HepG2 (cell line): ENCODE results near the gene PPIL6. TPM values are rescaled to one million over a fixed set of nuclear protein-coding genes. Genes with fewer than 3 reads are reported as not detected.
A peak's percentile ranks its signal among the peaks of the same experiment; 100 is the strongest.

Source experiments
- AGO1 ChIP-seq: fragments of 200-400 bp; formaldehyde crosslinking; IDR thresholded peaks from 2 replicates; pipeline ENCODE4 v1.6.1; 2017; ENCODE audit warnings: mild to moderate bottlenecking, low read depth, low read length, moderate library complexity; ENCODE audit not compliant: poor library complexity, severe bottlenecking
- ARID4A ChIP-seq: sonication (generic); formaldehyde crosslinking; IDR thresholded peaks from 2 replicates; pipeline ENCODE4 v1.5.0; 2020; ENCODE audit warnings: mild to moderate bottlenecking, missing genetic modification reagents, borderline replicate concordance
- CC2D1A ChIP-seq: sonication (generic); formaldehyde crosslinking; IDR thresholded peaks from 2 replicates; pipeline ENCODE4 v1.8.1; 2023; ENCODE audit warnings: mild to moderate bottlenecking, missing genetic modification reagents
- CCAR2 ChIP-seq: fragments of 200-400 bp; formaldehyde crosslinking; optimal IDR thresholded peaks from 2 replicates; pipeline ENCODE3; 2018; ENCODE audit warnings: low read depth, mild to moderate bottlenecking, low read length, moderate library complexity
- CTCF ChIP-seq: sonication (generic); formaldehyde crosslinking; IDR thresholded peaks from 2 replicates; pipeline ENCODE4 v1.5.0; 2020; ENCODE audit warnings: mild to moderate bottlenecking, missing genetic modification reagents, moderate library complexity
- ETS1 ChIP-seq: sonication (generic); formaldehyde crosslinking; IDR thresholded peaks from 2 replicates; pipeline ENCODE4 v1.4.0; 2020; ENCODE audit warnings: missing genetic modification reagents
- HIVEP1 ChIP-seq: sonication (generic); formaldehyde crosslinking; IDR thresholded peaks from 2 replicates; pipeline ENCODE4 v1.4.0; 2020; ENCODE audit warnings: mild to moderate bottlenecking, missing genetic modification reagents
- IKZF4 ChIP-seq: sonication (generic); formaldehyde crosslinking; IDR thresholded peaks from 2 replicates; pipeline ENCODE4 v1.5.1; 2020; ENCODE audit warnings: borderline replicate concordance, mild to moderate bottlenecking, low read depth, missing genetic modification reagents; ENCODE audit errors: not compliant biosample characterization
- MZF1 ChIP-seq: sonication (generic); formaldehyde crosslinking; IDR thresholded peaks from 2 replicates; pipeline ENCODE4 v1.8.1; 2023; ENCODE audit warnings: mild to moderate bottlenecking, missing genetic modification reagents, borderline replicate concordance
- NFIC ChIP-seq: IDR thresholded peaks from 2 replicates; pipeline ENCODE4 v1.6.1; 2012; ENCODE audit warnings: mild to moderate bottlenecking, low read length, inconsistent platforms
- NR1H2 ChIP-seq: sonication (generic); formaldehyde crosslinking; IDR thresholded peaks from 2 replicates; pipeline ENCODE4 v1.8.1; 2022; ENCODE audit warnings: low read depth, missing genetic modification reagents, borderline replicate concordance
- SMYD3 ChIP-seq: sonication (generic); formaldehyde crosslinking; IDR thresholded peaks from 2 replicates; pipeline ENCODE4 v1.8.1; 2023; ENCODE audit warnings: mild to moderate bottlenecking, missing genetic modification reagents
- SOX13 ChIP-seq, 3 experiments: fragments of 450-650 bp in 1 of 3; sonication (generic) in 1 of 3; formaldehyde crosslinking in 1 of 3; IDR thresholded peaks in 2 of 3; conservative IDR thresholded peaks in 1 of 3; 2 replicates each; pipeline versions ENCODE4 v1.5.0 to v1.6.1; 2016 to 2020; ENCODE audit warnings: antibody characterized with exemption in 1 of 3, mild to moderate bottlenecking in 1 of 3, missing compliant biosample characterization in 1 of 3, missing genetic modification reagents in 1 of 3, moderate library complexity in 1 of 3
- ZBTB33 ChIP-seq: sonication (generic); formaldehyde crosslinking; IDR thresholded peaks from 2 replicates; pipeline ENCODE4 v1.4.0; 2020; ENCODE audit warnings: missing genetic modification reagents
- ZBTB8A ChIP-seq: sonication (generic); formaldehyde crosslinking; IDR thresholded peaks from 2 replicates; pipeline ENCODE4 v1.4.0; 2020; ENCODE audit warnings: mild to moderate bottlenecking, low read depth, missing genetic modification reagents, borderline replicate concordance
- ZNF580 ChIP-seq: IDR thresholded peaks from 2 replicates; pipeline ENCODE4 v1.6.1; 2016; ENCODE audit warnings: low read depth, borderline replicate concordance
- ZSCAN12 ChIP-seq: sonication (generic); formaldehyde crosslinking; IDR thresholded peaks from 2 replicates; pipeline ENCODE4 v1.9.0; 2021; ENCODE audit warnings: mild to moderate bottlenecking, missing genetic modification reagents
- ZZZ3 ChIP-seq: sonication (generic); formaldehyde crosslinking; IDR thresholded peaks from 2 replicates; pipeline ENCODE4 v1.4.0; 2020; ENCODE audit warnings: missing genetic modification reagents, mild to moderate bottlenecking, borderline replicate concordance
- polyA plus RNA-seq, 8 experiments: library from polyadenylated mRNA; depleted of rRNA in 3 of 8; stranded (reverse) in 7 of 8; unstranded in 1 of 8; fragments of >200 nt; fragmentation: Illumina TruSeq in 4 of 8; extraction: Trizol in 4 of 8; gene quantifications; 2 replicates each; pipeline versions ENCODE4 v1.2.1 to v1.2.3, GENCODE V29; 2011 to 2016; ENCODE audit warnings: low read depth in 4 of 8, missing spikeins in 1 of 8, mixed read lengths in 1 of 8; ENCODE audit not compliant: insufficient read depth in 1 of 8
- total RNA-seq, 5 experiments: library from RNA; depleted of rRNA; stranded (reverse); fragments of >200 nt; fragmentation: Illumina TruSeq; extraction: Trizol; gene quantifications; 2 replicates each; pipeline ENCODE4 v1.2.3, GENCODE V29; 2016; ENCODE audit warnings: low read depth in 1 of 5

Gene PPIL6
- total and polyA plus RNA-seq, 2 of the 13 experiments (the other 11 are each of a cell fraction or from before 2014, with no cell fraction given), result 0.22 to 0.46 TPM

- 0 out of 2 replicates have a peak, but pooled peaks have one; percentile 18 for TF ChIP-seq ZSCAN12 (CRISPR knock-in tag)
- peak; percentile 59 for TF ChIP-seq CTCF
- TF ChIP-seq IKZF4, result no peak
- peak; percentile 57; the same call in 1 of the 2 replicates for TF ChIP-seq ETS1 (CRISPR knock-in tag)
- 0 out of 2 replicates have a peak, but pooled peaks have one; percentile 29 for TF ChIP-seq ZNF580
- TF ChIP-seq CC2D1A (CRISPR knock-in tag), result no peak
- no peak for TF ChIP-seq HIVEP1 (CRISPR knock-in tag)
- TF ChIP-seq ZBTB33 (CRISPR knock-in tag), result no peak
- no peak for TF ChIP-seq SMYD3 (CRISPR knock-in tag)
- no peak for TF ChIP-seq CCAR2
- peak; percentile 94 for TF ChIP-seq NR1H2 (CRISPR knock-in tag)
- peak; percentile 80 for TF ChIP-seq ARID4A (CRISPR knock-in tag)
- no peak for TF ChIP-seq NFIC
- TF ChIP-seq ZBTB8A (CRISPR knock-in tag), result peak; percentile 61; the same call in 1 of the 2 replicates
- TF ChIP-seq SOX13 (IDR thresholded peaks at IDR 0.05), result no peak
- TF ChIP-seq SOX13 (CRISPR knock-in tag; conservative IDR thresholded peaks at IDR 0.05 in 1 of 2, IDR thresholded peaks at IDR 0.05 in 1 of 2), result peak in 1 of 2 experiments; percentile 32; a peak in 1 of 4 replicates
- TF ChIP-seq ZZZ3 (CRISPR knock-in tag), result no peak
- TF ChIP-seq MZF1 (CRISPR knock-in tag), result no peak
- TF ChIP-seq AGO1, result no peak
Measured at GRCh38 chr6:109440331-109441068, at the start of gene PPIL6, which contains the start of gene SMPD2 (continued).
